ENCODE data around the gene C3orf52. TPM values are rescaled to one million over a fixed set of nuclear protein-coding genes. Genes with fewer than 3 reads are reported as not detected.

The C3orf52 gene
- total and polyA plus RNA-seq, 5 experiments from 2014 or later: 0.54 to 0.96 (median 0.94) TPM

- Mint-ChIP-seq H3K9me3 (no peaks in the 10 kb centered on the region), H3K27me3 (no peaks in the 10 kb centered on the region), H3K36me3 (peaks cover 15 to 47% (median 21%) of the 10 kb centered on the region in 3 donors), H3K4me1 (peaks cover 34 to 92% (median 73%) of the 10 kb centered on the region in 4 donors), H3K27ac (peak overlapping the region in 9 of 10 donors; percentile 53 to 96 (median 83)), H3K4me3 (peak overlapping the region in 1 of 10 donors; percentile 47)
- DNase-seq (no peak), ATAC-seq (no peak)
- POLR2A ChIA-PET: no interaction called here
Measured at GRCh38 chr3:112124907-112125607, 38.9 kb downstream of the C3orf52 start.

DNA sequence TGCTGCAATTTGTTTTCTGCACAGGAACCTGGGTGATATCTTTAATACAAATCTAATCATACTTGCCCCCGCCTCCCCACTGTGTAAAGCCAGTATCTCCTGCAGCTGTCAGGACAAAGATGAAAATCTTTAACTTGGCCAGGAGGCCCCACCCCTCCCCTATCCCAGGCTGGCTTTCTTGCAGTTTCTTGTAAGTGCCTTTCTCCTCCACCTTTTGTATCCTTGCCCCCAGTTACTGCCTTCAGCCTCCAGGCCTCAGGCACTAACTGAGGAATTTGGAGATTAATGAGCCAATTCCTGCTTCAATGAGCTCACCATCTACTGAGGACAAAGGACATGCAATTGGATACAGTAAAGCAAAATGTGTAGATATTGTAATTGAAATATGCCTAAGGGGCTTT is 40.3 kb downstream of the C3orf52 start:
- POLR2A ChIA-PET: no interaction called here
- H3K36me3 Mint-ChIP-seq: peaks cover 15 to 51% (median 21%) of the 10 kb centered on the region in 3 donors

GRCh38 chr3:112127522-112128494 is 41.6 kb downstream of the C3orf52 start:
- Mint-ChIP-seq H3K36me3 (peaks cover 12 to 42% (median 17%) of the 10 kb centered on the region in 3 donors), H3K9me3 (no peaks in the 10 kb centered on the region), H3K27ac (peak overlapping the region; percentile 83 to 96 (median 91)), H3K4me1 (peaks cover 40 to 89% (median 77%) of the 10 kb centered on the region in 4 donors), H3K4me3 (peak overlapping the region; percentile 15 to 81 (median 68)), H3K27me3 (no peaks in the 10 kb centered on the region)
- DNase-seq (peak in 2 of 10 donors; percentile 37 to 44), ATAC-seq (peak; percentile 10 to 22)
- POLR2A ChIA-PET: interaction anchor here (1.8 kb wide), 1 partner anchor 8 kb away, joined by 3 read pairs; no protein-coding TSS in a partner anchor

More for the DNA sequence above, 40.3 kb downstream of the C3orf52 start:
- Mint-ChIP-seq H3K27me3 (no peaks in the 10 kb centered on the region), H3K27ac (peak overlapping the region; percentile 83 to 96 (median 91)), H3K4me3 (peak overlapping the region; percentile 15 to 81 (median 68)), H3K9me3 (no peaks in the 10 kb centered on the region), H3K4me1 (peaks cover 38 to 92% (median 74%) of the 10 kb centered on the region in 4 donors)
- no peak for DNase-seq
- ATAC-seq: no peak

DNA sequence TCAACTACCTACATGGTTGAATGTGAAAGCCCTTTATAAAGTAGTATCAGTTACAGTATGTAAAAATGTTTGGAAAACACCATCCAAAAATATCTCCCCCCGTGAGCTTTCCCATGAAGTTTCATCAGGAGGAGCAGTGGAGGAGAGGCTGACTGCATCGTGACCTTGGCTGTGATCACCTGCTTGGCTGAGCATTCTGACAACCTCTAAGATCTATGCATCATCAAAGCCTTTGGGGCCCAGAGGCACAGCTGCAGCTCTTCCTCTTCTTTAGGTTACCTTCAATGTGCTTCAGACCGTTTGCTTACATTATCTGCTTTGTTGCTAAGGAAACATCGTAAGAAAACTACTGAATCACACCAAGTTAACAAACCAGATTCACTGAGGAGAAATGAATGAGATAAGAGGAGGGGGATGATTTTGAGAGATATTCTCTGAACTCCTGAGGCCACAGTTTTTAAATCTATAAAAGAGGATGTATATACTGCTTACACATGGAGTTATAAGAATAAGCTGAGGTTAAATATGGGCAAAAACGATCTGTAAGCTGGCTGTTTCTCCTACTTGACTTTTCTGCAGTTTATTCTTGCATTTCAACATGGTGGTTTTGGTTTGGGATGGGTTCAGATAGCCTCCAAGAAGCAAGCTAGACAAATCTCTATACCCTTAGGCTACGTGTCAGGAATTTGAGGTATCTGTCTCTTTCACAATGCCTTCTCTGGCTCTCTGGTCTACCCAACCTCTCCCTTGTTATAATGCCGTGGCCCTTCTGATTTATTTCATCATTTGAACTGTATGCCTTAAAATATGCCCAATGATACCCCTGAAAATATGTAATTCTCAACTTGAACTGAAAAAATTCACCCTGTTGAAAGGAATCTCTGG is 42.9 kb downstream of the C3orf52 start:
- Mint-ChIP-seq H3K36me3 (peaks cover 5 to 29% (median 9%) of the 10 kb centered on the region in 3 donors), H3K27me3 (no peaks in the 10 kb centered on the region), H3K4me3 (peak overlapping the region in 9 of 10 donors; percentile 8 to 81 (median 44)), H3K27ac (peak overlapping the region; percentile 83 to 96 (median 91)), H3K4me1 (peaks cover 47 to 90% (median 88%) of the 10 kb centered on the region in 4 donors), H3K9me3 (no peaks in the 10 kb centered on the region)
- POLR2A ChIA-PET: interaction anchor here (0.6 to 1.8 kb wide), 3 partner anchors 9 to 344 kb away, joined by 3 read pairs; no protein-coding TSS in a partner anchor
- ATAC-seq (peak; percentile 75 to 78), DNase-seq (peak; percentile 22 to 86 (median 64))

GRCh38 chr3:112129925-112130637 is 43.9 kb downstream of the C3orf52 start:
- ATAC-seq (no peak), DNase-seq (peak in 1 of 10 donors; percentile 26)
- H3K27me3 Mint-ChIP-seq: no peaks in the 10 kb centered on the region
- POLR2A ChIA-PET: interaction anchor here (0.6 to 1.0 kb wide), 2 partner anchors 27 to 343 kb away, joined by 3 read pairs; no protein-coding TSS in a partner anchor
- H3K4me1 Mint-ChIP-seq: peaks cover 53 to 96% (median 94%) of the 10 kb centered on the region in 4 donors
- peaks cover under 1 to 21% (median 5%) of the 10 kb centered on the region in 3 donors for H3K36me3 Mint-ChIP-seq
- H3K9me3 Mint-ChIP-seq: no peaks in the 10 kb centered on the region
- H3K4me3 Mint-ChIP-seq: peak overlapping the region in 9 of 10 donors; percentile 8 to 81 (median 44)
- H3K27ac Mint-ChIP-seq: peak overlapping the region; percentile 83 to 96 (median 91)

- POLR2A ChIA-PET: interaction anchor here (0.9 kb wide), 1 partner anchor 152 kb away, joined by 4 read pairs; the partner anchor contains the start of gene ABHD10
- Mint-ChIP-seq H3K4me3 (peak overlapping the region in 9 of 10 donors; percentile 4 to 81 (median 40)), H3K4me1 (peaks cover 54 to 96% (median 94%) of the 10 kb centered on the region in 4 donors), H3K27ac (peak overlapping the region; percentile 83 to 96 (median 91)), H3K9me3 (no peaks in the 10 kb centered on the region), H3K36me3 (peaks cover 0 to 16% (median 0%) of the 10 kb centered on the region in 3 donors), H3K27me3 (no peaks in the 10 kb centered on the region)
- no peak for DNase-seq
- ATAC-seq: no peak
Measured at GRCh38 chr3:112130638-112130993, 44.4 kb downstream of the C3orf52 start.

GRCh38 chr3:112131111-112131510 is 44.9 kb downstream of the C3orf52 start:
- H3K4me3 Mint-ChIP-seq: peak overlapping the region in 8 of 10 donors; percentile 40 to 79 (median 65)
- peak overlapping the region; percentile 78 to 94 (median 88) for H3K27ac Mint-ChIP-seq
- ATAC-seq: no peak
- no peak for DNase-seq
- H3K4me1 Mint-ChIP-seq: peaks cover 53 to 95% (median 94%) of the 10 kb centered on the region in 4 donors
- H3K36me3 Mint-ChIP-seq: peaks cover 0 to 11% (median 0%) of the 10 kb centered on the region in 3 donors
- POLR2A ChIA-PET: interaction anchor here (0.9 kb wide), 1 partner anchor 152 kb away, joined by 4 read pairs; the partner anchor contains the start of gene ABHD10
- H3K27me3 Mint-ChIP-seq: no peaks in the 10 kb centered on the region
- H3K9me3 Mint-ChIP-seq: no peaks in the 10 kb centered on the region

- no peak for ATAC-seq
- Mint-ChIP-seq H3K27ac (peak overlapping the region; percentile 84 to 99 (median 98)), H3K4me1 (peaks cover 47 to 94% (median 93%) of the 10 kb centered on the region in 4 donors)
Measured at GRCh38 chr3:112132088-112132487, 45.9 kb downstream of the C3orf52 start.

DNA sequence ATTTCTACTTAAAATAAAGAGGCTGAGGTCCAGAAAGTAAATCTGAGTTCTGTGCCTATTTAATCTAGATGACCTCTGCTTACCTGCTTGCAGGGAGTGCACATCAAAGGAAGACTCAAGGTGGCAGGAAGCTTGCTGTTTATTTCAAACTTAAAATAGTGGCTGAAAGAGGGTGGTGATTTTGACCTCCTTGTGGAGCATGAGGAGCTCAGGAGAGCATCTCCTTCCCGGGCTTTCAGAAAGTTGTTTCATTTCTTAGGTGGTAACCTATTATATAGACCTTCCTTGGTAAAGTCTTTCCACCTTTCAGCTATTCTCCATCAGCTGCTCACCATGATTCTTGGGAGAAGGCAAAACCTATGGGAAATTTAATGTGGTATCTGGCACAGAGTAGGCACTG is 46.4 kb downstream of the C3orf52 start:
- Mint-ChIP-seq H3K9me3 (no peaks in the 10 kb centered on the region), H3K4me1 (peaks cover 50 to 94% (median 93%) of the 10 kb centered on the region in 4 donors), H3K36me3 (peaks cover 0 to 5% (median 0%) of the 10 kb centered on the region in 3 donors), H3K27me3 (no peaks in the 10 kb centered on the region), H3K27ac (peak overlapping the region; percentile 93 to 99 (median 98)), H3K4me3 (peak overlapping the region; percentile 89 to 100 (median 95))
- POLR2A ChIA-PET: interaction anchor here (0.6 to 1.4 kb wide), 4 partner anchors 9 to 665 kb away, joined by 3 to 7 read pairs (median 4); no protein-coding TSS in a partner anchor
- no peak for ATAC-seq
- no peak for DNase-seq

More at GRCh38 chr3:112132088-112132487, 45.9 kb downstream of the C3orf52 start:
- Mint-ChIP-seq H3K9me3 (no peaks in the 10 kb centered on the region), H3K27me3 (no peaks in the 10 kb centered on the region), H3K4me3 (peak overlapping the region; percentile 89 to 100 (median 95)), H3K36me3 (peaks cover 0 to 5% (median 0%) of the 10 kb centered on the region in 3 donors)
- POLR2A ChIA-PET: interaction anchor here (0.8 kb wide), 1 partner anchor 8 kb away, joined by 4 read pairs; no protein-coding TSS in a partner anchor
- DNase-seq: no peak

DNA sequence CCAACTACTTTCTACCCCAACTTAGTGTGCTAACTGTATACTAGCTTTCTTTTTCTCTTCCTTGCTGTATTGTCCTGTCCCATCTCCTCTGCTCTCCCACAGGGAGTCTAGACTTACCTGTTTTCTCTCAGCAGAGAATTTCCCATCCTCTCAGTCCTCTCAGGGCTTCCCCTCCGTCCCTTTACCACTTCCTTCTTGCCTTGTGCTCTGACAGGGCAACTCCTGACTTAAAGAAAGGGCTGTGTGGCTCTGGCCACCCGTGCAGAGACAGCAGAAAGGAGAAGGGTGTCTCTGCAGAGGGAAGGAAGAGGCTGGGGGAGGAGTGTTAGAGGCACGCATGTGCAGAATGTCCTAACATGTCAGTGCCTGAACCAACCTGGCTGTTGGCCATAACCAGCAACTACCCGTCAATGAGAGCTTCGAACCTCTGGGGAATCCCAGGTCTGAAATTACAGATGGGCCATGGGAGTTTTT is 46.8 kb downstream of the C3orf52 start, which contains the start of gene GCSAM:
TSS of gene GCSAM (minus strand) at position 274 of the 474 bp plus-strand sequence. CDS start at position 146, 128 bp downstream.
- ATAC-seq (peak; percentile 73 to 75), DNase-seq (peak; percentile 37 to 86 (median 68))
- Mint-ChIP-seq H3K9me3 (no peaks in the 10 kb centered on the region), H3K4me1 (peaks cover 46 to 94% (median 93%) of the 10 kb centered on the region in 4 donors), H3K27ac (peak within 1 kb of the TSS; percentile 93 to 99 (median 98)), H3K4me3 (peak within 1 kb of the TSS; percentile 89 to 100 (median 95)), H3K27me3 (no peaks in the 10 kb centered on the region), H3K36me3 (peaks cover 0 to 5% (median 0%) of the 10 kb centered on the region in 3 donors)
- POLR2A ChIA-PET: interaction anchor here (0.6 to 1.4 kb wide), 4 partner anchors 9 to 665 kb away, joined by 3 to 7 read pairs (median 4); no protein-coding TSS in a partner anchor
